ENCODE measurements around the gene NKX6-1. TPM values are rescaled to one million over a fixed set of nuclear protein-coding genes. Genes with fewer than 3 reads are reported as not detected.

Gene NKX6-1
- 0.34 and 0.55 TPM in 2 replicates for total RNA-seq (2014; rRNA removed; shearing (Covaris generic))

- peak; percentile 87 for DNase-seq (ENCODE audit: low spot score)
Measured at GRCh38 chr4:84498935-84499623, at the start of gene NKX6-1. NKX6-1 (minus strand) TSS chr4:84499292; CDS start chr4:84498228, 1,064 bp downstream.

- DNase-seq (ENCODE audit: low spot score) = no peak
Measured at GRCh38 chr4:84547211-84547610, 48.1 kb upstream of the NKX6-1 start.

- no peak for DNase-seq (ENCODE audit: low spot score)
Measured at GRCh38 chr4:84545093-84545492, 46.0 kb upstream of the NKX6-1 start.

- DNase-seq (ENCODE audit: low spot score) = no peak
Measured at GRCh38 chr4:84535901-84536300, 36.8 kb upstream of the NKX6-1 start.

- DNase-seq (ENCODE audit: low spot score) = peak; percentile 63
Measured at GRCh38 chr4:84531689-84532088, 32.6 kb upstream of the NKX6-1 start.

GRCh38 chr4:84530871-84531270 is 31.8 kb upstream of the NKX6-1 start:
- DNase-seq (ENCODE audit: low spot score) = peak; percentile 40

GRCh38 chr4:84530454-84530853 is 31.4 kb upstream of the NKX6-1 start:
- DNase-seq (ENCODE audit: low spot score) = no peak

GRCh38 chr4:84529169-84529751 is 30.2 kb upstream of the NKX6-1 start:
- DNase-seq (ENCODE audit: low spot score) = peak; percentile 19

GRCh38 chr4:84527391-84527790 is 28.3 kb upstream of the NKX6-1 start:
- DNase-seq (ENCODE audit: low spot score) = no peak

- no peak for DNase-seq (ENCODE audit: low spot score)
Measured at GRCh38 chr4:84515075-84515474, 16.0 kb upstream of the NKX6-1 start.

GRCh38 chr4:84512277-84512676 is 13.2 kb upstream of the NKX6-1 start:
- DNase-seq (ENCODE audit: low spot score) = no peak

GRCh38 chr4:84511703-84512102 is 12.6 kb upstream of the NKX6-1 start:
- DNase-seq (ENCODE audit: low spot score) = no peak

GRCh38 chr4:84507941-84508340 is 8.8 kb upstream of the NKX6-1 start:
- no peak for DNase-seq (ENCODE audit: low spot score)

- no peak for DNase-seq (ENCODE audit: low spot score)
Measured at GRCh38 chr4:84504821-84505220, 5.7 kb upstream of the NKX6-1 start.

- DNase-seq (ENCODE audit: low spot score) = peak; percentile 60
Measured at GRCh38 chr4:84503495-84504437, 4.7 kb upstream of the NKX6-1 start.

GRCh38 chr4:84502955-84503373 is 3.9 kb upstream of the NKX6-1 start:
- no peak for DNase-seq (ENCODE audit: low spot score)

- DNase-seq (ENCODE audit: low spot score) = no peak
Measured at GRCh38 chr4:84502333-84502954, 3.4 kb upstream of the NKX6-1 start.

GRCh38 chr4:84501721-84502267 is 2.7 kb upstream of the NKX6-1 start:
- no peak for DNase-seq (ENCODE audit: low spot score)

- no peak for DNase-seq (ENCODE audit: low spot score)
Measured at GRCh38 chr4:84501202-84501503, 2.1 kb upstream of the NKX6-1 start.

- DNase-seq (ENCODE audit: low spot score) = no peak
Measured at GRCh38 chr4:84500386-84501201, 1.5 kb upstream of the NKX6-1 start.

- DNase-seq (ENCODE audit: low spot score) = no peak
Measured at GRCh38 chr4:84499624-84499982, 511 bp upstream of the NKX6-1 start.

Measured in A172 (cell line).